GM21367 (cell line): ENCODE results near the gene RAB11FIP3.

ENCODE experiments used
- ATAC-seq: cut with Tn5 transposase; IDR thresholded peaks from one replicate; pipeline ENCODE4 v1.9.1; 2021; ENCODE audit not compliant: unreplicated experiment

The RAB11FIP3 gene

DNA sequence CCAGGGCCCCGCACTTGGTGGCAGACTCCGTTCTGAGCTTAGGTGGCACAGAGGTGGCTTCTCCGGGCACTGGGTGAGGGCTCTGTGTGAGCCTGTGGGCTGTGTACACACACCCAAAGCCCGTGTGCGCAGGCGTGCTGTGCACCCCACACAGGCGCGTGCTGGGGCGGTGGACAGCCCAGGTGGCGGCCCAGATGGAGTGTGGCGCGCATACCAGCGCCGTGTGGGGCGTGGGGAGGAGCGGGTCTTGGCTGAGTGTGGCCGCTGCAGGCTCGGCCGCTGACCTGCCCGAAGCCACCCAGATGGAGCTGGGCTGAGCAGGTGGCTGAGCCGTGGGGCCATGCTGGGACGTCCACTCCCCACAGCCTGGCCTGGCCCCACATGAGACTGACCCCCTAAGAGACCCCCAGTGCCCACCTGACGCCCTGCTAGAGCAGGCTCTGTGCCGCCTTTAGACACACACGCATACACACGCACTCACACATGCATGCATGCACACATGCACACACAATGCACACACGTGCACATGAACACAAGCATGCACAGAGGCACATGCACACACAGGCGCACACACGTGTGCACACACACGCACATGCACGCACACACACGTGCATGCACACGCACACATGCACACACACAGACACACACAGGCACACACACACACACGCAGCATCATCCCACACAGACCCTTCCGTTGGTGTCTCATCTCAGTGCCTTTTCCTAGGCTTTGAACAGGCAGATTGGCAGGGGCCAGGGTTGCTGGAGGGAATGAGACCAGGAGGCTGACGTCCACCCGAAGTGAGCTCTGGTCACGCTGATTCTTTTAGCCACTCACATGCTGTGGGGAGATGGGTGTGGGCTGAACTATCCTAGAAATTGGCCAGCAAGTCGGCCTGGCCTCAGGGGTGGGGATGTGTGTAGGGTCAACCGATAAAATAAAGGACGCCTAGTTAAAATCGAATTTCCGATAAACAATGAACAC is 136.8 kb downstream of the RAB11FIP3 start:
- ATAC-seq, result no peak

DNA sequence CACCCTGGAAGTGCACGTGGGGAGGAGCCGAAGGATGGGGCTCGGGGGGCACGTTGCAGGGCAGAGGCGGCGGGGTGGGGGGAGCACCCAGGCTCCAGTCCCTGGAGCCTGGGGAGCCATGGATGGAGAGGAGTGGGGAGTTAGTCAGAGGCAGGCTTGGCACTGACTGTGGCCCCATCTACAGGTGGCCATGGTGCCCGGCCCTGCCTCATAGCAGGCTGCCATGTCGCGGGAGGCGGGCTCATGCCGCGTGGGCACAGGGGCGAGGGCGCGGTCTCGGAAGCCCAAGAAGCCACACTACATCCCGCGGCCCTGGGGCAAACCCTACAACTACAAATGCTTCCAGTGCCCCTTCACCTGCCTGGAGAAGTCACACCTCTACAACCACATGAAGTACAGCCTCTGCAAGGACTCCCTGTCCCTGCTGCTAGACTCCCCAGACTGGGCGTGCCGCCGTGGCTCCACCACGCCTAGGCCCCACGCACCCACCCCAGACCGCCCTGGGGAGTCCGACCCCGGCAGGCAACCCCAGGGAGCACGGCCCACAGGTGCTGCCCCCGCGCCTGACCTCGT is 137.7 kb downstream of the RAB11FIP3 start:
- ATAC-seq, result no peak

DNA sequence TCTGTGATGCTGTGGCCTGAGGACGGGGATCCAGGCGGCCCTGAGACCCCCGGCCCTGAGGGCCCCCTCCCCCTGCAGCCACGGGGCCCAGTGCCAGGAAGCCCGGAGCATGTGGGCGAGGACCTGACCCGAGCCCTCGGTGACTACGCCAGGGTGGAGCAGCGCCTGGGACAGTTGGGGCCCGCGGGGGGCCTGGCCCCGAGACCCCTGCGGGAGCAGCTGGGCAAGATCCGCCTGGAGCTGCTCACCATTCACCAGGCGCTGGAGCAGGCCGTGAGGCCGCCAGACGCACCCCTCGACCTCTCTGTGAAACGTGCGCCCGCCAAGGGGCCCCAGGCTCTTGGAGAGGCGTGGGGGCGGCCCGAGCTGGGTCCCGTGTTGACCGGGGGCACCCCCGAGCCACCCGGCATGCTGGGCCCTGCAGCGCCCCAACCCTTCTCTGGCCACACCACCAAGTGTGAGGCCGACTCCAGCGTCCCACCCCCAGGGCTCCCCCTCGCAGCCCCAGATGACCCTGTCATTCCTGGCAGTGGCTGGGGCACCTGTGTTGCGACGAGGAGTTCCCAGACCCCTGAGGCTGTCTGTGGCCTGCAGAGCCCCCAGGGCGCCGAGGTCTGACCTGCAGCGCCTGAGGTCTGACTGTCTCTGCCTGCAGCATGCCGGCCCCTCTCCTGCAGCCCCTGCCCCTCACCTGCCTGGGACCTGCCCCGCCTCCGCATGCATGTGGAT is 139.4 kb downstream of the RAB11FIP3 start:
- ATAC-seq, result no peak

DNA sequence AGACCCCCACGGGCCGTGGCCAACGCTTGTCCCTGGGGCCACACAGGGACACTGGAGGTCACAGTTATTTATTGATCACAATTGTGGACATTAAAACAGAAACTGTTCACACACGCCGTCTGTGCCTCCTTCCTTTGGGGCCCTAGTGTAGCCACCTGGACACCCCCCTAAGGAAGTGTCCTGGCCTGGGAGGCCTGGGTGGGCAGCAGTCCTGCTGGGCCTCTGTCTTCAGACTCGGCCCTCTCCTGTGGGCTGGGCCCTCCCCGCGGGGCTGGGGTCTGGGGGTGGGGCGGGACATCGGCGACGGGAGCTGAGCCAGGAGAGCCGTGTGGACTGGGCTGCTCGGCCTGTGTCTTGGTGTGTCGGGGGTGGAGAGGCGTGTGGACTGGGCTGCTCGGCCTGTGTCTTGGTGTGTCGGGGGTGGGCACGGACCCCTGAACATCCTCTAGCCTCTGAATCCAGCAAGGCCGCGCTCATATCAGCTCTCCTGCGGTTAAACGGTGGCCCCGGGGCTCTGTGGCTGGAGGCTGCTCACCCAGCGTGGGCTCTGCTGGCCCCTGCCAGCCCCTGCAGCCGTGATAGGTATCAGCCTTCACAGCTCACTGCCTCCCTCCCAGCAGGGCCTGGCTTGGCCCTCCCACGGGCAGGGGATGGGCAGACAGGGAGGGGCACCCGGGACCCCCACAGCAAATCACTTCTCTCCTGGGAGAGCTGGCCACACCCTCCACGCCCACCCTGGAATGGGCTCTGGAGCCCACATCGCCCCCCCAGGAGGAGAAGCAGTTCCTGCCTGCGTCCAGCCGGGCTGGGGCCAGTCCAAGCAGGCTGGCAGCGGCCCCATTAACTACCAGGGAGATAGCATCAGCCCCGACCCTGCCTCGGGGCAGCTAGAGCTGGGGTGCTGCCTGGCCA is 140.2 kb downstream of the RAB11FIP3 start:
- no peak for ATAC-seq

DNA sequence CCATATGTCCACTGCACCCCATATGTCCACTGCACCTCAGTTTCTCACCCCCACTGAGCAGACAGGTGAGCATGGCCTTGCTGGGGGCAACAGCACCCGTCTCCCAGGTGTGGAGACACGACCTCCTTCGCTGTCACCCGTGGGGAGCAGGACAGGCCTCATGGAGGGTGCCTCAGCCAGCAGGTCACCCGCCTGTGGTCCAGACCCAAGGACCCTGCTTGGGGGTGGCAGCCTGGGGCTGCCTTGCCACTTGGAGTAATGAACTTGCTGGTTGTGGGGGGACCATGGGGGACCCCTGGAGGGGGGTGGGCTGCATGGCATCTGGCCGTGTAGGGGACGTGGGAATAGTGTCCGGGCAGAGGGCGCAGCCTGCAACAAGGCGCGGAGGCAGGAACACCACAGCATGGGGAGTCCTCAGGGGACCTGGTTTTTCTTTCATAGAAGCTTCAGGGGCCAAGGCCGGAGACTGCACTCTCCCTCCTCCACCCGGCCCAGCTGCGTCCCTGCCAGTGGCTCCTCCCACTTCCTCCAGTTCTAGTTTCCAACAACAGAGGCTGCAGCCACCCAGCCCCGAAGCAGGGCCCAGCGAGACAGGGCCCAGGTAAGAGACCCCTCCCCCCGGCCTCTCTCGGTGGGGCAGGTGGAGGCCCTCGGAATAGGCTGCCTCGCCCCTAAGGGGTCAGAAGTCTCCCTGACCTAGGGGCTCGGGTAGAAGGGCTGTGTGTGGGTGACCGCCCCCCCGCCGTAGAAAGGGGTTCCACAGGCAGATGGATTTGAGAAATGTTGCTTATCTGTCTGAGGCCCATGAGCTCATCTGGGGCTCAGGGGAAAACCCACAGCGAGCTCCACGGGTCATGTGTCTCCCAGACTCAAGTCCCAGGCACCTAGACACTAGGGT is 141.3 kb downstream of the RAB11FIP3 start, which contains the start of gene NHLRC4:
Gene NHLRC4, plus strand, starts transcription at position 531 of the 898 bp plus-strand sequence. CDS start 1,043 bp downstream, outside the sequence.
- ATAC-seq, result no peak

DNA sequence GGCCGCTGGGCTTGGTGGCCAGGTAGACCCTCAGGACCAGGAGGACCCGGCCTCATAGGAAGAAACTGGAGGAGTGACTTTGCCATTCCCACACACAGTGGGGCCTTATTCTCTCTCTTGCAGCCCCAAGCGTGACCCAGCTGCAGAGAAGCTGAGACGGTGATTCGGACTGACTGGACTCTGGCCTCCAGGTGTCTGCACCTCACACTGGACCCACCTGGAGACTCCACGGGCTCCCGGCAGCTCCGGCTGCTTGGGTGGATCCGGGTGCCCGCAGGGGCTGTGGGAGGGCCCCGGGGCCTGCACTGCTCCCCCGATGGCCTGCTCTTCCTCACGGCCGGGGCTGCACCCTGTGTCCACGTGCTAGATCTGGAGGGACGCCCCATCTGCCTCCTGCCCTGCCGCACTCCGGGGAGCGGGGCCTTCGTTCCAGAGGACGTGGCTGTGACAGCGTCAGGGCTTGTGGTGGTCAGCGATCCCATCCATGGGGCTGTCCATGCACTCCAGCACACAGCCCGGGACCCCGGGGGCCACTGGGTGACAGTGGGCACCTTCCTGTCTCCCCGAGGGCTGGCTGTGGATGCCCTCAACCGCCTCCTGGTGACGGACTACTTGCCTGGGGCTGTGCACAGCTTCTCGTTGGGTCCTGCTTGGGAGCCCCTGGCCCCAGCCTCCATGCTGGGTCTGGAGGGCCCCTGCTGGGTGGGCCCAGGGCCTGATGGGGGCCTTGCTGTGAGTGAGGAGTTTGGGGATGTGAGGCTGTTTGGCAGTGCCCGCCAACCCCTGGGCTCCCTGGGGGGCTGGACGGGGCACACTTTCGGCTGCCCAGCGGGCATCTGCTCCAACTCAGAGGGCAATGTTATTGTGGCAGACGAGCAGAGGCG is 142.2 kb downstream of the RAB11FIP3 start:
- no peak for ATAC-seq

DNA sequence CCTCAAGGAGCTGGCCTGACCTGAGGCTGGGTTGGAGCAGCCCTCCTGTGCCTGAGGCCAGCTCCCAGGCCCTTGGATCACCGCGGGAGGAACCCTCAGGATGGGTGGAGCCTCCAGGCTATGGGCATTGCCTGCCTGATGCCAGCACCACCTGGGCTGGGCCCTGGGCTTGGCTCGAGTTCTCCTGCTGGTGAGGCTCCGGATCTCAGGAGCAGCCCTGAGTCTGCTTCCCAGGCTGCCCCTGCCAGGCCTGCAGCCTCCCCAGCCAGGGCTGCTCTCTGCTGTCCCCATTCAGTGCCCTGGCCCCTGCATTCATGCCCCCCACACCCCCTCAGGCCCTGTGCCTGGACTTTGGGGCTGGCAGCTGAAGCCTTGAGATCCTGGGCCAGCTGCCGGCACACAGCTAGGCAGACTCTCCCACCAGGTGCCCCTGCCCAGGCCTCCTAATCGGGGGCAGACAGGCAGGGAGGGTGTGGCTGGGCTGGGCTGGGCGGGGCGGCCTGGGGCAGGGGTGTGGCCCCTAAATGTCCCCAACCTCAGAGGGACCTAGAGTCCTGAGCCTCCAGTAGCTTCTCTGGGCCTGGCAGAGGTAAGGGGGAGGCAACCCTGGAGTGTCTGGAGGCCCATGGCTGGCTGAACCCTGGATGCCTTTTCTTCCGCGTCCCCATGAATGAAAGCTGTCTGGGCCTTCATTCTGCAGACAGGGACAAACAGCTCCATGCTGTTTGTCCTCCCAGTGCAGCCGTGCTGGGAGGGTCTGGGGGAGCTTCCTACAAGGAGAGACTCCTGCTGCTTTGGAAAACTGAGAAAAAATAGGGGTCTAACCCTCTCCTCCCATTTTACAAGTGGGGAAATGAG is 143.2 kb downstream of the RAB11FIP3 start:
- no peak for ATAC-seq

DNA sequence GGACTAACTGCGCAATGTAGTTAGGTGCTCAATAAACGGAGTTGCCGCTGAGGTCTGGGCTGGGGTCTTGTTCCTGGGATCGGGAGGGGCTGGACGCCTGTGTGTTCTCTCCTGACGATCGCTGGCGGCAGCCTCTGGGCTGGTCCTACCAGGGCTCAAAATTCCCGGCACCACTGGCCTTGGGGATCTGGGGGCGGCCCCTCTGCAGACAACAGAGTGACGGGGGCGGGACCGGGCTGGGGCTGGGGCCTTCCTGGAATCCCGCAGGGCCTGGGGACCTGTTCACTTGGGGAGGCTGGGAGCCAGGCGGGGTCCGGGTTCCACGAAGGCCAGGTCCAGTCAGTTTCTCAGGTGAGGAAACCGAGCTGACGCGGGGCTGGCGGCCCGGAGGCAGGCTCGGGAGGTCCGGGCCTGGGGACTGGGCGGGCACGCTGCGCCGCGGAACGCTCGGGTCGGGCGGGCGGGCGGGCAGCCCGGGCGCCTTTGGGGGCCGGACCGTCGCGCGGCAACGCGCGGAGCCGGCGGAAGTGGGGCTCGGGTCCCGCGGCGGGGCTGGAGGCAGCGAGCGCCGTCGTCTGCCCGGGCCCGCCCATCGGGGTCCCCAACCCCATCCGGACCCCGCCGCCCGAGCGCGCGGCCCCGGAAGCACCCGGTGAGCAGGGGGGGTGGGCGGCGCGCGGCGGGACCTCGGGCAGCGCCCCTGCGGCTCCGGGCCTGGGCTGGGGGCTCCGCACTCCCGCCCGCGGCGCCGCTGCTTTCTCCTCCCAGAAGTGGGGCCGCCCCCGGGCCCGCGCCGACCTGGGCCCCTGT is 144.2 kb downstream of the RAB11FIP3 start, which contains the start of gene PIGQ:
Gene PIGQ, plus strand, starts transcription at position 524 of the 810 bp plus-strand sequence. CDS start 4,107 bp downstream, outside the sequence.
- ATAC-seq, result no peak
